Ammon's horn (tissue), 1 donor: ENCODE measurements around the gene OGFR.

Source experiments
- DNase-seq: peaks from one replicate; pipeline ENCODE4 v3.0.0-alpha.2; 2016; ENCODE audit warnings: low spot score

The OGFR gene

DNA sequence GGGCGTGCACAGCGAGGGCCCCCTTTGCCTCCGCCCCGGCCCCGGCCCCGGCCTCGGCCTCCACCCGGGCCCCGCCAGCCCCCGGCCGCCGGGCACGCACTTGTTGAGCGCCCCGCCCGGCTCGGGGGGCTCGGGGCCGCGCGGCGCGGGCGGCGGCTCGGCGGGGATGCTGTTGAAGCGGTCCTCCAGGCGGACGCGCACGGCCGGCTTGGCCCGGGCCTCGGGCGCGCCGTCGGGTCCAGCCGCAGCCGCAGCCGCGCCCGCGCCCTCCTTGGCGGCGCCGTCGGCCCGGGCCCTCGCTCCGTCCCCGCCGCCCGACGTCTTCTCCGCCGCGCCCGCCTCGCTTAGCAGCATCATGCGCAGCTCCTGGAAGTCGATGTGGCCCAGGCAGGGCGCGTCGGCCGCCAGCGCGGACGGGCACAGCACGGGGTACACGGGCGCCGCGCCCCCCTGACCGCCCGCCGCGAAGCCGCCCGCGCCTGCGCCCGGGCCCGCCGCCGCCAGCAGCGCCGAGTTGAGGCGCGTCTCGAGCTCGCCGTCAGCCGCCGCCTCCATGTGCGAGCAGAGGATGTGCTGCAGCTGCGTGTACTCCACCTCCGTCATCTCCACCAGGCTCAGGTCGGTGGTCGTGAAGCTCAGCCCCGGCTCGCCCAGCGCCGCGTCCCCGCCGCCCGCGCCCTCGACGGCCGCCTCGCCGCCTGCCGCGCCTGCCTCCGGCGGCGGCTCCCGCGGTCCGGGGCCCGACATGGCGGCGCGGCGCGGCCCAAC lies 56.5 kb downstream of the OGFR start:
- no peak for DNase-seq

GRCh38 chr20:62861726-62862336 lies 57.2 kb downstream of the OGFR start, which contains the start of gene TCFL5:
TCFL5 (minus strand) TSS chr20:62861822; CDS start chr20:62861670, 152 bp downstream.
- DNase-seq: peak; percentile 92
